Erythroblast (primary cell): ENCODE results near the gene PTPRD.

ENCODE experiments used
- GATA1 ChIP-seq: IDR thresholded peaks from 2 replicates; pipeline ENCODE4 v1.6.1; 2011; ENCODE audit warnings: low read depth, mild to moderate bottlenecking, control low read depth, low read length, moderate library complexity
- POLR2A ChIP-seq: IDR thresholded peaks from 2 replicates; pipeline ENCODE4 v1.6.1; 2011; ENCODE audit warnings: mild to moderate bottlenecking, low read length

GRCh38 chr9:8450810-8451545, 2161.8 kb downstream of the PTPRD start:
- TF ChIP-seq POLR2A (no peak), GATA1 (no peak)
